ENCODE measurements around the gene CYBA. TPM values are rescaled to one million over a fixed set of nuclear protein-coding genes. Genes with fewer than 3 reads are reported as not detected.

CYBA gene
- 100 to 1,000 TPM; 505 to 513 TPM for total RNA-seq

GRCh38 chr16:88650749-88651275, at the start of gene CYBA:
CYBA (minus strand) TSS chr16:88651053; CDS start chr16:88651013, 40 bp downstream.
- H3K9me3 Mint-ChIP-seq = no peaks in the 10 kb centered on the region
- H3K36me3 Mint-ChIP-seq = peaks cover 9% of the 10 kb centered on the region
- H3K27ac Mint-ChIP-seq = peak within 1 kb of the TSS; percentile 96
- peaks cover 9% of the 10 kb centered on the region for H3K4me1 Mint-ChIP-seq
- POLR2A ChIA-PET = interaction anchor here (0.6 to 3.0 kb wide), 12 partner anchors 9 to 160 kb away, joined by 3 to 25 read pairs (median 5); partner anchors contain the start of genes CTU2, IL17C, MVD and RNF166
- DNase-seq (peak; percentile 94), ATAC-seq (ENCODE audit: low read depth) (peak; percentile 87)
- H3K4me3 Mint-ChIP-seq = peak within 1 kb of the TSS; percentile 91
- no peaks in the 10 kb centered on the region for H3K27me3 Mint-ChIP-seq

GRCh38 chr16:88700322-88700635, 49.4 kb upstream of the CYBA start:
- H3K9me3 Mint-ChIP-seq = no peaks in the 10 kb centered on the region
- peak overlapping the region; percentile 96 for H3K4me3 Mint-ChIP-seq
- POLR2A ChIA-PET = interaction anchor here (0.7 to 6.7 kb wide), 11 partner anchors 8 to 247 kb away, joined by 3 to 66 read pairs (median 22); partner anchors contain the start of genes APRT, IL17C, MVD and SNAI3
- DNase-seq (no peak), ATAC-seq (ENCODE audit: low read depth) (no peak)
- no peaks in the 10 kb centered on the region for H3K27me3 Mint-ChIP-seq
- peaks cover 30% of the 10 kb centered on the region for H3K36me3 Mint-ChIP-seq
- H3K27ac Mint-ChIP-seq = peak overlapping the region; percentile 98
- peaks cover 28% of the 10 kb centered on the region for H3K4me1 Mint-ChIP-seq

DNA sequence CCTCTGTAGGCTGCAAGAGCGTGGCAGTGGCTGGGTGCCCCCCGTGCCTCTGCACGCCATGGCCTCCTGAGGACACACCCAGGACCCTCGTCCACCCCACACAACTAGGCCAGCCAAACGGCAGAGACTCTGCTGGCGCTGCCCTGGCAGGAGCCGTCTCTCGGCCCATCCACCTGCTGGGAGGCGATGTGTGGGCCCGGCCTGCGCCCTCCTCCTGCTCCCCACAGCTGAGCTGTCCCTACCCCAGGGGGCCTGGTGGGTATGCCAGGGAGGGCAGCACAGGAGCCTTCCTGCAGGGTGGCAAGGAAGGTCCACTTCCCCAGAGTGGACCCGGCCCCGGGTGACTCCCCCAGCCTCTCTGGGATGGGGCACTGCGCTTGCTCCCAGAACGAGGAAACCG, 48.3 kb upstream of the CYBA start:
- H3K27ac Mint-ChIP-seq = no peak overlapping the region
- POLR2A ChIA-PET = interaction anchor here (1.3 kb wide), 1 partner anchor 17 kb away, joined by 3 read pairs; no protein-coding TSS in a partner anchor
- H3K4me3 Mint-ChIP-seq = no peak overlapping the region
- no peaks in the 10 kb centered on the region for H3K9me3 Mint-ChIP-seq
- ATAC-seq (ENCODE audit: low read depth) = no peak
- peaks cover 33% of the 10 kb centered on the region for H3K36me3 Mint-ChIP-seq
- DNase-seq = no peak
- H3K27me3 Mint-ChIP-seq = no peaks in the 10 kb centered on the region
- peaks cover 25% of the 10 kb centered on the region for H3K4me1 Mint-ChIP-seq

DNA sequence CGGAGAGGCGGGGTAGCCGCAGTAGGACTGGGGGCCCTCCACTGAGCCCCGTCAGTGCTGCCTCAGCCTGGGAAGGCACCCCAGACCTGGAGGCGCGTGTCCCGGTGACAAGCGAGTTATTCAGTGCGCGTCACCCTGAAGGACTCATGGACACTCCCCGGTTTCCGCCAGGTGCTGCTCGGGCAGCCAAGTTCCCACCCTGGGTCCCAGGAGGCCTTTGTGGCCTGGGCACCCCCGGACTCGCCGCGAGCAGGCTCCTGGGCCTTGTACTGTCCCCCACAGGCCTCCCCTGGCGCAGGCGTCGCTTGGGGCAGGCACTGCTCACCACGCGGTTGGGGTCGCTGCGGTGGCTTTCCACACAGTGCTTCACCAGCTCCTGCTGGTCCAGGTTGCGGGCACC, 47.8 kb upstream of the CYBA start:
- DNase-seq = no peak
- Mint-ChIP-seq H3K4me3 (no peak overlapping the region), H3K4me1 (peaks cover 21% of the 10 kb centered on the region), H3K27ac (peak overlapping the region; percentile 75), H3K9me3 (no peaks in the 10 kb centered on the region), H3K36me3 (peaks cover 31% of the 10 kb centered on the region), H3K27me3 (no peaks in the 10 kb centered on the region)
- POLR2A ChIA-PET = interaction anchor here (0.6 to 1.4 kb wide), 4 partner anchors 11 to 18 kb away, joined by 3 to 4 read pairs (median 3); no protein-coding TSS in a partner anchor
- ATAC-seq (ENCODE audit: low read depth) = no peak

DNA sequence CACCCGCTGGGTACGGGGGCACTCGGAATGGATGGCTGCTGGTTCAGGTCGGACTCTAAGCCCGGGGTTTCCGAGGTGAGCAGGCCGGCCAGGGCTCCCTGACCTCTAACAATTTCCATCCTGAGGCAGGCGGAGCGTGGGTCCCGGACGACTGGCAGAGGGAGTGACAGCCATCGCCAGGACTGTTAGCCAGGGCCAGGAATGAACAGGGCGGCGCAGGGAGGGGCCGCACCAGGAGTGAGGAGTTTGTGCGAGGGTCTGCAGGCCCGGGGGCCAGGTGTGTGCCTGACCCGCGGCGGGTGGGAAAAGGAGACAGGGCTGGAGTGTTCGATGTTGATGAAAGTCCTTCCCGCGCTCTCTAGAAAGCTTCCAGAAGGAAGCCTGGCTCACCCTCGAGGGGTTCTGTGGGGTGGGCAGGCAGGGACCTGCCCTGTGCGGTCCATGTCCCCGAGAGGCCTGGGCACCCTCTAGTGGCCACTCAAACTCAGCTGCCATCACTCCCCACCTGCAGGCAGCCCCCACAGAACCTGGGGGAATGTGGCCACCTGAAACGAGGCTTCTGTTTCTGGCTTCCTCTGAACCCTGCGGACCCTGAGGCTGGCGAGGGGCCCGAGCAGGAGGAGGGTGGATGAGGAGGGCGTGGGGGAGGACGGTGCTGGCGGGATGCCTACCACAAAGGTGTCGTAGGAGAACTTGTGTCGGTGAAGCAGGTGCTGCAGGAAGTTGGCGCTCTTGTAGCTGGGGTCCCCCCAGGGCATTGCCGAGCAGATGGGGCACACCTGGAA, 47.2 kb upstream of the CYBA start:
- Mint-ChIP-seq H3K36me3 (peaks cover 27% of the 10 kb centered on the region), H3K9me3 (no peaks in the 10 kb centered on the region), H3K4me3 (peak overlapping the region; percentile 16), H3K27ac (peak overlapping the region; percentile 75), H3K4me1 (peaks cover 22% of the 10 kb centered on the region), H3K27me3 (no peaks in the 10 kb centered on the region)
- POLR2A ChIA-PET = interaction anchor here (0.6 to 1.4 kb wide), 7 partner anchors 9 to 54 kb away, joined by 3 to 4 read pairs (median 3); partner anchors contain the start of genes CTU2 and RNF166
- ATAC-seq (ENCODE audit: low read depth) = no peak
- DNase-seq = peak; percentile 54

GRCh38 chr16:88697116-88697830, 46.4 kb upstream of the CYBA start:
- Mint-ChIP-seq H3K27ac (peak overlapping the region; percentile 67), H3K27me3 (no peaks in the 10 kb centered on the region), H3K9me3 (no peaks in the 10 kb centered on the region), H3K4me3 (peak overlapping the region; percentile 16), H3K36me3 (peaks cover 22% of the 10 kb centered on the region), H3K4me1 (peaks cover 28% of the 10 kb centered on the region)
- no peak for ATAC-seq (ENCODE audit: low read depth)
- no peak for DNase-seq
- POLR2A ChIA-PET = interaction anchor here (0.7 to 1.4 kb wide), 4 partner anchors 9 to 53 kb away, joined by 3 to 4 read pairs (median 4); partner anchors contain the start of genes CTU2 and RNF166

DNA sequence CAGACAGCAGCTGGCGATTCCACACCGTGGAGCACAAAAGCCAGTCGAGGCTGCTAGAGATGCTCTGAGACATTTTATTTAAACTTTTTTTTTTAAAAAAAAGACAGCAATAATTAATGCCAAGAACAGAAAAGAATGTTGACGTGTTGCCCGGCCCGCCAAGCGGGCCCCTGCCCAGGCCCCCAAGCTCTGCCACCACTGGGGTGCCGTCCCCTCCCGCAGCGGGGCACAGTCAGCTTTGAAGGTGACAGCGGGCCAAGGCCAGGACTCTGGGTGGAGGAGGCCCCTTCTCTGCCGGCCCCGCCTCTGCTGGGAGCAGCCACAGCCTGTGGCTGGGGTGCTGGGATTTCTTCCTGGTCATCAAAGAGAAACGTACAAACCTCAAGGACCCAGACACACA, 45.6 kb upstream of the CYBA start:
- H3K27ac Mint-ChIP-seq = no peak overlapping the region
- peaks cover 32% of the 10 kb centered on the region for H3K4me1 Mint-ChIP-seq
- ATAC-seq (ENCODE audit: low read depth) = no peak
- H3K27me3 Mint-ChIP-seq = no peaks in the 10 kb centered on the region
- POLR2A ChIA-PET = no interaction called here
- H3K4me3 Mint-ChIP-seq = no peak overlapping the region
- no peaks in the 10 kb centered on the region for H3K9me3 Mint-ChIP-seq
- no peak for DNase-seq
- H3K36me3 Mint-ChIP-seq = peaks cover 21% of the 10 kb centered on the region

GRCh38 chr16:88695753-88696152, 44.9 kb upstream of the CYBA start:
- H3K36me3 Mint-ChIP-seq = peaks cover 16% of the 10 kb centered on the region
- H3K27me3 Mint-ChIP-seq = no peaks in the 10 kb centered on the region
- no peak overlapping the region for H3K27ac Mint-ChIP-seq
- DNase-seq = no peak
- peaks cover 33% of the 10 kb centered on the region for H3K4me1 Mint-ChIP-seq
- no peak overlapping the region for H3K4me3 Mint-ChIP-seq
- H3K9me3 Mint-ChIP-seq = no peaks in the 10 kb centered on the region
- ATAC-seq (ENCODE audit: low read depth) = no peak
- POLR2A ChIA-PET = interaction anchor here (1.0 kb wide), 1 partner anchor 8 kb away, joined by 3 read pairs; no protein-coding TSS in a partner anchor

DNA sequence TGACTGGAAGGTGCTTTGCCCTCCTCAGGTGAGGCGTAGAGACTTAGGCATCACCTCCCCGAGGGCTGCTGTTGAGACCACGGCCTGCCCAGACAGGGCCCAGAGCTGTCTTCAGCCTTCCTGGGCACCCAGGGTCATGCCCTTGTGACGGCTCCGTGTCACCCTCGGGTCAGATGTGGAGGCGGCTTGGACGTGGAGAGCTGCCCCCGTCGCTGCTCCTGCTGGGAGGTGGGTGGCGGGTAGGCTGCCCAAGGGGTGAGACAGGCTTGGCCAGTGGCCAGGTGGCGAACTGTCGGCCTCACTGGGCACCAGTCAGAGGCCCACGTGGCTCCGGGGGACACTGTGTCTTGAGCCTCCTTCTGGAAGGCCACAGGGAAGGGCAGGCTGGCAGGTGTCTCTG, 44.4 kb upstream of the CYBA start:
- H3K4me1 Mint-ChIP-seq = peaks cover 38% of the 10 kb centered on the region
- POLR2A ChIA-PET = interaction anchor here (1.0 kb wide), 1 partner anchor 9 kb away, joined by 3 read pairs; no protein-coding TSS in a partner anchor
- H3K9me3 Mint-ChIP-seq = no peaks in the 10 kb centered on the region
- ATAC-seq (ENCODE audit: low read depth) (no peak), DNase-seq (no peak)
- peaks cover 16% of the 10 kb centered on the region for H3K36me3 Mint-ChIP-seq
- H3K27ac Mint-ChIP-seq = no peak overlapping the region
- H3K4me3 Mint-ChIP-seq = no peak overlapping the region
- H3K27me3 Mint-ChIP-seq = no peaks in the 10 kb centered on the region

DNA sequence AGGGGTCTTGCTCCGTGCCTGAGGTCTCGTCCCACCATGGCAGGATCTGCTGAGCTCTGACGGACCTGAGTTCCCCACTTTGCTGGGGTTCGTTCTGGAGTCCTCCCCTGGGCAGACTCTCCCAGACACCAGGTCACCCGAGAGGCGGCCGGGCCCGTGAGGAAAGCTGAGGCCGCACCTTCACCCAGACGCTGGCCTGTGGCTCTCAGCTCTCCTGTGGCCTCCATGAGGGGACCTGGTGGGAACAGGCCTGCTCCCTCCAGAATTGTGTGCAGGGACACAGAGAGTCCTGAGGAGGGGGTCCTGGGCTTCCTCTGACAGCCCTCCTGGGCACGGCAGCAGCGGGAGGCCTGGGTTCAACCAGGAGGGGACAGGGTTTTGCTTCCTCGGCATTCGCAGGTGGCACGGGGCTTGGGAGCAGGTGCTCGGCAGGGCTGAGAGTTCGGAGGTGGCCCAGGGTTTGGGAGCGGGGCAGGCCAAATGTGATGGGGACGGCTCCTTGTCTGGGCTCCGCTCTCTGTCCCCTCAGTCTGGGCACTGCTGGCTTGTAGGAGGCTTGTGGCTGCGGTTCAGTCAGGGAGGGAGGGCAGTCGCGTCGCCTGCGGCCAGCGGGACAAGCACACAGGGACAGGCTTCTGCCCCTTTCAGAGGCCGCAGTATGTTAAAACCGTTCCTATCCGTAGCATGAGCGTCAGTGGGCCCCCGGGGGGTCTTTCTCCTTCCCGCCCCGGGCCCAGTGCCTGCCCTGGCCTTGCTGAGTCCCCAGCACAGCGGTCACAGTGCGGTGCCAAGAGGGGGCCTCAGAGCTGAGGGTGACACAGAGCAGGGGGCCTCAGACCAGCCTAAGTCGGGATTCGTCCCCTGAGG, 43.6 kb upstream of the CYBA start:
- peak overlapping the region; percentile 79 for H3K27ac Mint-ChIP-seq

DNA sequence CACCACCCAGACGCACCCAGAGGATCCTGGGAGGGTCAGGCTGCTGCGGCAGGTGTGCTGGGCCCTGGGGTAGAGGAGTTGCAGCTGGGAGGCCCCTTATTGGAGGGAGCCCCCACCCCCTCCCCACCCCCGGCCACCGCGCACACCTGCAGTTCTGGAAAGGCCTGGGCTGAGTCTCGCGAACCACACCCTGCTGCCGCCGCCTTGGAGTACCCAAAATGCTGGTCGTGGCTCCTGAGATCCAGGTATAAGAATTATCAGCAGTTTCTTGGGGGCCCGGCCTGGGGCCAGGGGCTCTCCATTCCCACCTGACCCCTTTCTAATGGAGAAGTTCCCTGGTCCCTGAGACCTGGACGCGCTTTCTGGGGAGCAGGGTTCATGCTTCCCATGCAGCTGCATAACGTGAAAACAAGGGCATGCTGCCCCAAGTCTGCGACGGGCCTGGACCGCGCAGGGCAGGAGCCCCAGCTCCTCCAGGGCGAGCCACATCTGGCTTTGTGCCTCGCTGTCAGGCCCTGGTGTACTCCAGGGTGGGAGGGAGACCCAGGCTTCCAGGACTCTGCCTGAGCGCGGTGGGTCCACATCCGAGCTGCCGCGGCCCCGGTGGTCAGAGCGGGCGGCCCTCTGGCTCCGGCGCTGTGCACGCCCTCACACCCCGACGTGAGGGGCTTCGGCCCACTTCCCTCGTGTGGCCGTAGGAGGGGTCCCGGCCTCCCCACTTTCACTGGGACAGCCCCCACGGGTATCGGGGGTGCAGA, 42.7 kb upstream of the CYBA start:
- ATAC-seq (ENCODE audit: low read depth) (no peak), DNase-seq (no peak)
- no peaks in the 10 kb centered on the region for H3K27me3 Mint-ChIP-seq
- no peak overlapping the region for H3K4me3 Mint-ChIP-seq
- POLR2A ChIA-PET = interaction anchor here (0.5 to 4.0 kb wide), 4 partner anchors 8 to 54 kb away, joined by 3 to 45 read pairs (median 14); partner anchors contain the start of gene MVD
- peaks cover 11% of the 10 kb centered on the region for H3K36me3 Mint-ChIP-seq
- no peaks in the 10 kb centered on the region for H3K9me3 Mint-ChIP-seq
- peak overlapping the region; percentile 90 for H3K27ac Mint-ChIP-seq
- peaks cover 37% of the 10 kb centered on the region for H3K4me1 Mint-ChIP-seq

More for the DNA sequence above, 43.6 kb upstream of the CYBA start:
- no peaks in the 10 kb centered on the region for H3K9me3 Mint-ChIP-seq
- no peaks in the 10 kb centered on the region for H3K27me3 Mint-ChIP-seq
- H3K36me3 Mint-ChIP-seq = peaks cover 11% of the 10 kb centered on the region
- no peak for ATAC-seq (ENCODE audit: low read depth)
- H3K4me1 Mint-ChIP-seq = peaks cover 32% of the 10 kb centered on the region
- no peak for DNase-seq
- no peak overlapping the region for H3K4me3 Mint-ChIP-seq
- POLR2A ChIA-PET = interaction anchor here (1.0 to 4.0 kb wide), 4 partner anchors 7 to 32 kb away, joined by 3 to 45 read pairs (median 14); partner anchors contain the start of gene MVD

DNA sequence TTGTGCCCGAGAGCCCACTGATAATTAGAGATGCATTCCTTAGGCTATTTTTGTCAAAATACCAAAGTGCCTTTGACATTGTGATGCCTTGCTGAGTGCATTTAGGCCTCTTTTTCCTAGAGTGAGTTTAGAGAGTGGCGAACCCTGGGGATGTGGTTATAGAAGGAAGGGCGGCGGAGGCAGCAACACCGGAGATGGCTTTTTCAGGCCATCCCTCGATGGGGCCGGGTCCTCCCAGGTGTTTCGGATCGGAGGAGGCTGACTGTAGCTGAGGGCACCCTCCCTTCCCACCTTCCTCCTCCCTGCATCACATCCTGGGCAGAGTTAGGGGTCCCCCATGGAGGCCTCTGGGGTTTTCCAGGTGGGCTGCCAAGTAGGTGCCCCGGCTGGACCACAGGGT, 42.0 kb upstream of the CYBA start:
- ATAC-seq (ENCODE audit: low read depth) (peak; percentile 31), DNase-seq (no peak)
- POLR2A ChIA-PET = interaction anchor here (0.6 to 4.0 kb wide), 8 partner anchors 8 to 102 kb away, joined by 3 to 45 read pairs (median 4); partner anchors contain the start of genes CTU2, CYBA, MVD and RNF166
- peaks cover 35% of the 10 kb centered on the region for H3K4me1 Mint-ChIP-seq
- H3K27me3 Mint-ChIP-seq = peaks cover 1% of the 10 kb centered on the region
- H3K9me3 Mint-ChIP-seq = no peaks in the 10 kb centered on the region
- peak overlapping the region; percentile 68 for H3K4me3 Mint-ChIP-seq
- peaks cover 7% of the 10 kb centered on the region for H3K36me3 Mint-ChIP-seq
- peak overlapping the region; percentile 90 for H3K27ac Mint-ChIP-seq

All from activated naive CD8-positive, alpha-beta T cell treated with anti-CD3 and anti-CD28 coated beads, Interleukin-2, amount 10 ng/mL, durations not matched to agents 7 days and 5 days (primary cell).